Fibroblast of skin of back (primary cell): ENCODE measurements around the gene SP9. TPM values are rescaled to one million over a fixed set of nuclear protein-coding genes. Genes with fewer than 3 reads are reported as not detected.

Source experiments
- DNase-seq: peaks from one replicate; pipeline ENCODE4 v3.0.0-alpha.2; 2013
- polyA plus RNA-seq, 2 experiments: library from polyadenylated mRNA; unstranded; fragments of 120-200 nt; gene quantifications; one replicate each; pipeline ENCODE4 v1.2.1, GENCODE V29; 2013; ENCODE audit not compliant: insufficient read length in 2 of 2

The SP9 gene
- polyA plus RNA-seq (2013, experiment 1 of 2; ENCODE audit: insufficient read length), result 0.05 TPM
- polyA plus RNA-seq (2013, experiment 2 of 2; ENCODE audit: insufficient read length), result not detected

GRCh38 chr2:174334781-174335251 is at the start of gene SP9:
SP9 (plus strand) TSS chr2:174334954; CDS start chr2:174335093, 139 bp downstream.
- DNase-seq, result peak; percentile 60

- DNase-seq, result no peak
Measured at GRCh38 chr2:174286172-174286571, 48.6 kb upstream of the SP9 start.

- no peak for DNase-seq
Measured at GRCh38 chr2:174292908-174293307, 41.8 kb upstream of the SP9 start.

- peak; percentile 4 for DNase-seq
Measured at GRCh38 chr2:174300114-174300513, 34.6 kb upstream of the SP9 start.

GRCh38 chr2:174312581-174313234 is 22.0 kb upstream of the SP9 start:
- DNase-seq, result no peak

GRCh38 chr2:174322149-174322548 is 12.6 kb upstream of the SP9 start:
- no peak for DNase-seq

- DNase-seq, result peak; percentile 67
Measured at GRCh38 chr2:174322746-174323145, 12.0 kb upstream of the SP9 start.

- no peak for DNase-seq
Measured at GRCh38 chr2:174324530-174324929, 10.2 kb upstream of the SP9 start.

GRCh38 chr2:174325373-174326160 is 9.2 kb upstream of the SP9 start:
- no peak for DNase-seq

- DNase-seq, result no peak
Measured at GRCh38 chr2:174326161-174327020, 8.4 kb upstream of the SP9 start.

- DNase-seq, result no peak
Measured at GRCh38 chr2:174327021-174327840, 7.5 kb upstream of the SP9 start.

- DNase-seq, result no peak
Measured at GRCh38 chr2:174327841-174328113, 7.0 kb upstream of the SP9 start.

- DNase-seq, result peak; percentile 45
Measured at GRCh38 chr2:174328114-174328960, 6.4 kb upstream of the SP9 start.

- DNase-seq, result no peak
Measured at GRCh38 chr2:174328961-174329715, 5.6 kb upstream of the SP9 start.

- no peak for DNase-seq
Measured at GRCh38 chr2:174330945-174331594, 3.7 kb upstream of the SP9 start.

- DNase-seq, result no peak
Measured at GRCh38 chr2:174331595-174332216, 3.0 kb upstream of the SP9 start.

GRCh38 chr2:174332217-174332963 is 2.4 kb upstream of the SP9 start:
- no peak for DNase-seq

- DNase-seq, result no peak
Measured at GRCh38 chr2:174333017-174333371, 1.8 kb upstream of the SP9 start.
